Activated CD8-positive, alpha-beta T cell treated with anti-CD3 and anti-CD28 coated beads for 36 hours (primary cell): ENCODE measurements around the gene SLFNL1. TPM values are rescaled to one million over a fixed set of nuclear protein-coding genes. Genes with fewer than 3 reads are reported as not detected.

Experiments
- ATAC-seq: fragments of 200-7000 bp; cut with Tn5 transposase; one replicate; pipeline ENCODE4 v1.10.0; 2021; ENCODE audit warnings: mild to moderate bottlenecking, moderate library complexity
- CTCF ChIA-PET: fragments of 350-600 bp; sonication (Branson Sonifier 250); formaldehyde crosslinking; loops from one replicate; lab custom pipeline; 2021; ENCODE audit warnings: antibody characterized with exemption; lab: Charles Lee
- POLR2A ChIA-PET: fragments of 350-600 bp; sonication (Branson Sonifier 250); formaldehyde crosslinking; loops from one replicate; lab custom pipeline; 2021; ENCODE audit warnings: antibody characterized with exemption; lab: Charles Lee
- DNase-seq: peaks from one replicate; pipeline ENCODE4 v3.0.0-alpha.2; 2020
- H3K27ac Mint-ChIP-seq: one replicate; pipeline ENCODE4 v1.8.0; 2021; ENCODE audit warnings: mild to moderate bottlenecking, mixed read lengths
- H3K27me3 Mint-ChIP-seq: one replicate; pipeline ENCODE4 v1.8.0; 2021; ENCODE audit warnings: mixed read lengths
- H3K36me3 Mint-ChIP-seq: one replicate; pipeline ENCODE4 v1.8.0; 2021; ENCODE audit warnings: low read depth, mixed read lengths
- H3K4me1 Mint-ChIP-seq: one replicate; pipeline ENCODE4 v1.8.0; 2021; ENCODE audit warnings: low read depth, mixed read lengths
- H3K4me3 Mint-ChIP-seq: one replicate; pipeline ENCODE4 v1.8.0; 2021; ENCODE audit warnings: mild to moderate bottlenecking, moderate library complexity, mixed read lengths
- H3K9me3 Mint-ChIP-seq: one replicate; pipeline ENCODE4 v1.8.0; 2021; ENCODE audit warnings: mixed read lengths
- CTCF ChIP-seq: fragments of 200-600 bp; IDR thresholded peaks from one replicate; pipeline ENCODE4 v1.8.0; 2022; ENCODE audit warnings: antibody characterized with exemption, mild to moderate bottlenecking
- intact Hi-C: fragments of 100-400 bp; cut with micrococcal nuclease; formaldehyde crosslinking; loops from one replicate; pipeline ENCODE4 v1.10.0; 2022
- total RNA-seq, 2 experiments: library from RNA; stranded (reverse); gene quantifications; one replicate each; pipeline ENCODE4 v1.2.3, GENCODE V29; 2021

The SLFNL1 gene
- total RNA-seq, 2 experiments from 2014 or later, result 0.22 to 0.25 TPM

- intact Hi-C loops, result no loop called here
- ATAC-seq (no peak), DNase-seq (no peak)
- no peak for TF ChIP-seq CTCF
- Mint-ChIP-seq H3K36me3 (no peaks in the 10 kb centered on the region), H3K27ac (no peak overlapping the region), H3K27me3 (peaks cover 1% of the 10 kb centered on the region), H3K4me1 (no peaks in the 10 kb centered on the region), H3K4me3 (no peak overlapping the region), H3K9me3 (no peaks in the 10 kb centered on the region)
- ChIA-PET POLR2A (interaction anchor here (1.2 to 1.6 kb wide), 2 partner anchors 12 to 134 kb away, joined by 3 to 6 read pairs; no protein-coding TSS in a partner anchor), CTCF (interaction anchor here (1.4 to 9.9 kb wide), 2 partner anchors 16 to 91 kb away, joined by 3 to 83 read pairs; no protein-coding TSS in a partner anchor)
These were observed 55.1 kb downstream of the SLFNL1 start for GRCh38 chr1:40966417-40966816.

Other genes with a start within 250 kb of the SLFNL1 start
- under 1 TPM; 0.38 to 0.43 TPM for gene KCNQ4, start 237.9 kb downstream of the SLFNL1 start, total RNA-seq
- 1 to 10 TPM; 6.7 to 7.4 TPM for gene CITED4, start 159.4 kb downstream of the SLFNL1 start, total RNA-seq
- 100 to 1,000 TPM; 100 to 102 TPM for gene CTPS1, start 42.0 kb downstream of the SLFNL1 start, total RNA-seq
- 10 to 100 TPM; 25.3 to 26.1 TPM for gene SCMH1, start 220.6 kb upstream of the SLFNL1 start, total RNA-seq